ENCODE measurements around the gene ATF6. TPM values are rescaled to one million over a fixed set of nuclear protein-coding genes. Genes with fewer than 3 reads are reported as not detected.

Gene ATF6
- total RNA-seq, 2 experiments from 2014 or later, result 16.9 to 17.3 TPM

DNA sequence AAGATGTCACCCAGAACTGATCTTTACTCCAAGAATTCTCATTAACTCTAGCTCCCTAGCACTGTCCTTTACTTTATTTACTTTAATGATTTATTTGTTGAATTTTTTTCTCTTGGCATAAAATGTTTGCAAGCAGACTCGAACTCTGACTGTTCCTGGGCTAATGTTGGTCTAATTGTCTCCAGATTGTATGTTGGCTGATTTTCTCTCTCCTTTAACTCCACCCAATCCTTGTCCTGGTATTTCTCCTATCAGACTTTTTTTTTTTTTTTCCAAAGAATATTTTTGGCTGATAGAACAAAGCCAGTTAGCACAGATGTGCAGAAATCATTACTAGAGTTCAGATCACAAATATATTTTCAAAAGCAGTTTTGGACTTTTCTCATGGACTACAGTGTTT lies 82.6 kb downstream of the ATF6 start:
- POLR2A ChIA-PET, result no interaction called here
- H3K4me1 Mint-ChIP-seq (ENCODE audit: low read depth), result peaks cover 3% of the 10 kb centered on the region
- ATAC-seq (no peak), DNase-seq (no peak)
- H3K27me3 Mint-ChIP-seq, result no peaks in the 10 kb centered on the region
- TF ChIP-seq, protein P1, sequence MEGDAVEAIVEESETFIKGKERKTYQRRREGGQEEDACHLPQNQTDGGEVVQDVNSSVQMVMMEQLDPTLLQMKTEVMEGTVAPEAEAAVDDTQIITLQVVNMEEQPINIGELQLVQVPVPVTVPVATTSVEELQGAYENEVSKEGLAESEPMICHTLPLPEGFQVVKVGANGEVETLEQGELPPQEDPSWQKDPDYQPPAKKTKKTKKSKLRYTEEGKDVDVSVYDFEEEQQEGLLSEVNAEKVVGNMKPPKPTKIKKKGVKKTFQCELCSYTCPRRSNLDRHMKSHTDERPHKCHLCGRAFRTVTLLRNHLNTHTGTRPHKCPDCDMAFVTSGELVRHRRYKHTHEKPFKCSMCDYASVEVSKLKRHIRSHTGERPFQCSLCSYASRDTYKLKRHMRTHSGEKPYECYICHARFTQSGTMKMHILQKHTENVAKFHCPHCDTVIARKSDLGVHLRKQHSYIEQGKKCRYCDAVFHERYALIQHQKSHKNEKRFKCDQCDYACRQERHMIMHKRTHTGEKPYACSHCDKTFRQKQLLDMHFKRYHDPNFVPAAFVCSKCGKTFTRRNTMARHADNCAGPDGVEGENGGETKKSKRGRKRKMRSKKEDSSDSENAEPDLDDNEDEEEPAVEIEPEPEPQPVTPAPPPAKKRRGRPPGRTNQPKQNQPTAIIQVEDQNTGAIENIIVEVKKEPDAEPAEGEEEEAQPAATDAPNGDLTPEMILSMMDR (IDR thresholded peaks at IDR 0.05), result no peak
- H3K36me3 Mint-ChIP-seq (ENCODE audit: low read depth), result peaks cover 43% of the 10 kb centered on the region
- no peaks in the 10 kb centered on the region for H3K9me3 Mint-ChIP-seq
- intact Hi-C loops (cut with micrococcal nuclease), result no loop called here
- H3K27ac Mint-ChIP-seq, result no peak overlapping the region
- no peak overlapping the region for H3K4me3 Mint-ChIP-seq
- CTCF ChIA-PET, result no interaction called here

DNA sequence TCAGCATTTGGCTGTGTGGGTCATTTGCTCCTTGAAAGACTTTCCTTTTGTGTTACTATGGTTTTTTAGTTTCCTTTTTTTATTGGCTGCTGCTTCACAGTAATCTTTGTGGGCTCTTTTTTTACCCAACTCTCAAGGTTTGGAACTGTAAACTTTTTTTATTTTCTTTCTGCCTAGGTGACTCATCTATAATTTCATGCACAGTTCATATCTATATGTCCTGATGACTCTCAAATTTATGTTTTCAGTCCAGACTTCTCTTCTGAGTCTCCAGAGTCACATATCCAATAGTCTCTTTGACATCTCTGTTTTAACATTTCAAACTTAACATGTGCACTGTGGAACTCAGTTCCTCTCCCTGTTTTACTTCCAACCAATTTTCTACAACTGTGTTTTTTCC lies 83.4 kb downstream of the ATF6 start:
- H3K4me3 Mint-ChIP-seq, result no peak overlapping the region
- no peaks in the 10 kb centered on the region for H3K9me3 Mint-ChIP-seq
- ATAC-seq (no peak), DNase-seq (no peak)
- H3K36me3 Mint-ChIP-seq (ENCODE audit: low read depth), result peaks cover 44% of the 10 kb centered on the region
- CTCF ChIA-PET, result no interaction called here
- POLR2A ChIA-PET, result no interaction called here
- no peak overlapping the region for H3K27ac Mint-ChIP-seq
- TF ChIP-seq, protein P1 (IDR thresholded peaks at IDR 0.05), result no peak
- intact Hi-C loops (cut with micrococcal nuclease), result no loop called here
- peaks cover 3% of the 10 kb centered on the region for H3K4me1 Mint-ChIP-seq (ENCODE audit: low read depth)
- H3K27me3 Mint-ChIP-seq, result no peaks in the 10 kb centered on the region

DNA sequence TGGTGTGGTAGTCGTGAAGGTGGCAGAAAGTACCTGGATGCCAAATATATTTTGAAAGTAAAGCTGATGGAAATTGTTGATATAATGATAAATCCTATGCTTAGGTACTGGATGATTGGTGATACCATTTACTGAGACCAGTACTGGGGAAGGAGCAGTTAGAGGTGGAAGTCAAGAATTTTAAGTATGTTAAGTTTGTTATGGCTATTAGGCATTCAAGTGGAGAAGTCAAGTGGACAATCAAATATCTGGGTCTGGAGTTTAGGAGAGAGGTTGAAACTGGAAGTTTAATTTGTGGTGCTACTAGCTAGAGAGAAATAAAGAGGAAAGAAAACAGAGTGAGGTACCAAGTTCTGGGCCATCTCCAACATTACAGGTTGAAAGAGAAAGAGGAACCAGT lies 89.1 kb downstream of the ATF6 start:
- no peaks in the 10 kb centered on the region for H3K27me3 Mint-ChIP-seq
- no peak overlapping the region for H3K4me3 Mint-ChIP-seq
- no peak for DNase-seq
- no peak overlapping the region for H3K27ac Mint-ChIP-seq
- H3K9me3 Mint-ChIP-seq, result no peaks in the 10 kb centered on the region
- POLR2A ChIA-PET, result interaction anchor here (0.6 kb wide), 1 partner anchor 364 kb away, joined by 3 read pairs; no protein-coding TSS in a partner anchor
- ATAC-seq, result no peak
- TF ChIP-seq, protein P1 (IDR thresholded peaks at IDR 0.05), result no peak
- CTCF ChIA-PET, result interaction anchor here (1.0 kb wide), 1 partner anchor 53 kb away, joined by 3 read pairs; no protein-coding TSS in a partner anchor
- intact Hi-C loops (cut with micrococcal nuclease), result no loop called here
- no peaks in the 10 kb centered on the region for H3K4me1 Mint-ChIP-seq (ENCODE audit: low read depth)
- peaks cover 37% of the 10 kb centered on the region for H3K36me3 Mint-ChIP-seq (ENCODE audit: low read depth)

DNA sequence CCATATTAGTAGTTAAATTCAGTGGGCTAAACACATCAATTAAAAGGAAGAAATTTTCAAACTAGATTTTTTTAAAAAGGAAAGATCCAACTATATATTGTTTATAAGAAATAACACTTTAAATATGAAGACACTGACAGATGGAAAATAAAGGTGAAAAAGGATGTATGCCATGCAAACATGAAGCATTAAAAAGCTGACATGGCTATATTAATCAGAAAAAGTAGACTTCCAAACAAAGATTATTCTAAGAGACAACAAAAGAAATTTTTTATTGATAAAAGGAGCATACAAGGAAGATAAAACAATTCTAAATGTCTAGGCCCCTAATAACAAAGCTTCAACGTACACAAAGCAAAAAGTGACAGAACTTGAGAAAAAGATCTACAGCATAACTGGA lies 92.2 kb downstream of the ATF6 start:
- Mint-ChIP-seq H3K4me3 (no peak overlapping the region), H3K4me1 (ENCODE audit: low read depth) (no peaks in the 10 kb centered on the region), H3K27me3 (no peaks in the 10 kb centered on the region), H3K36me3 (ENCODE audit: low read depth) (peaks cover 20% of the 10 kb centered on the region), H3K27ac (no peak overlapping the region), H3K9me3 (no peaks in the 10 kb centered on the region)
- TF ChIP-seq, protein P1 (IDR thresholded peaks at IDR 0.05), result no peak
- ChIA-PET POLR2A (no interaction called here), CTCF (interaction anchor here (1.0 to 1.8 kb wide), 5 partner anchors 8 to 179 kb away, joined by 3 to 4 read pairs (median 3); partner anchors contain the start of gene OLFML2B)
- no peak for DNase-seq
- intact Hi-C loops (cut with micrococcal nuclease), result no loop called here
- no peak for ATAC-seq

DNA sequence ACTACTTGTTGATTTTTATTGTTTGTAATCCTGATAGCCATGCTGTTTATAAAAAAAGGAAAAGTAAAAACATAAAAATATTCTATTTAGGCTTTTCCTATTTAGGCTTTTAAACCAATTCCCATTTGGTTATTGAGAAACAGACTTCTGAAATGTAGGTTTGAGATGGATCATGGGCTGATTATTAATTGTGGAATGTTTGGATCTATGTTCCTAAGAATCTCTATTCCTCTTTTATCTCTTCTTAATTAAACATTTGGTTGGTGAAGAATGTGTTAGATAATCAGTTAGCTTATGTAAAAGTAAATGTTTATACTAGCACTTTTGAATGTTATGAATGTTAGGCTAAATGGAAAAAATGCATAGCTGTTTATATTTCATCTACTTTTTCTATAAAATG lies 97.4 kb downstream of the ATF6 start:
- POLR2A ChIA-PET, result no interaction called here
- intact Hi-C loops (cut with micrococcal nuclease), result no loop called here
- TF ChIP-seq, protein P1 (IDR thresholded peaks at IDR 0.05), result no peak
- Mint-ChIP-seq H3K9me3 (no peaks in the 10 kb centered on the region), H3K27ac (no peak overlapping the region), H3K36me3 (ENCODE audit: low read depth) (peaks cover 9% of the 10 kb centered on the region), H3K4me1 (ENCODE audit: low read depth) (no peaks in the 10 kb centered on the region), H3K27me3 (no peaks in the 10 kb centered on the region), H3K4me3 (no peak overlapping the region)
- CTCF ChIA-PET, result interaction anchor here (1.0 to 1.4 kb wide), 3 partner anchors 42 to 173 kb away, joined by 3 to 10 read pairs (median 3); no protein-coding TSS in a partner anchor
- DNase-seq (no peak), ATAC-seq (no peak)
